Caco-2 (cell line): ENCODE data around the gene AK2. TPM values are rescaled to one million over a fixed set of nuclear protein-coding genes. Genes with fewer than 3 reads are reported as not detected.

Source experiments
- BruUV-seq: library from RNA; stranded (reverse); fragments of 400-500 nt; replicated peaks from 2 replicates; lab custom pipeline; 2021; lab: Mats Ljungman, UMichigan
- CTCF ChIA-PET: fragments of 300-600 bp; sonication (Branson Sonifier 250); formaldehyde crosslinking; loops from one replicate; lab custom pipeline; 2022; ENCODE audit warnings: antibody characterized with exemption; lab: Charles Lee
- POLR2A ChIA-PET: fragments of 300-600 bp; sonication (Branson Sonifier 250); formaldehyde crosslinking; loops from one replicate; lab custom pipeline; 2022; ENCODE audit warnings: antibody characterized with exemption; lab: Charles Lee
- DNase-seq, 2 experiments: peaks; one replicate each; pipeline versions ENCODE4 v3.0.0 to v3.0.0-alpha.2; 2020 to 2022
- H3K27me3 ChIP-seq: replicated peaks from 2 replicates; pipeline ENCODE4 v1.6.0; 2011; ENCODE audit warnings: low read length; ENCODE audit not compliant: control insufficient read depth, insufficient read depth
- H3K36me3 ChIP-seq: 2 replicates; pipeline ENCODE4 v1.5.1; 2011; ENCODE audit warnings: low read length; ENCODE audit not compliant: control insufficient read depth, insufficient read depth
- H3K4me1 ChIP-seq: fragments of 250-450 bp; sonication (Bioruptor Pico); 2 replicates; pipeline ENCODE4 v1.5.1; 2020; ENCODE audit warnings: mild to moderate bottlenecking
- H3K4me3 ChIP-seq: 2 replicates; pipeline ENCODE4 v1.5.1; 2011; ENCODE audit warnings: low read depth, mild to moderate bottlenecking, control low read depth, low read length
- H3K9me3 ChIP-seq: fragments of 250-450 bp; sonication (Bioruptor Pico); 2 replicates; pipeline ENCODE4 v1.5.1; 2020; ENCODE audit warnings: mild to moderate bottlenecking, moderate library complexity
- H3K27ac Mint-ChIP-seq: one replicate; pipeline ENCODE4 v1.8.0; 2022; ENCODE audit warnings: mixed read lengths; ENCODE audit not compliant: unreplicated experiment
- H3K27me3 Mint-ChIP-seq: one replicate; pipeline ENCODE4 v1.8.0; 2022; ENCODE audit warnings: mixed read lengths; ENCODE audit not compliant: insufficient read depth, unreplicated experiment
- H3K36me3 Mint-ChIP-seq: one replicate; pipeline ENCODE4 v1.8.0; 2022; ENCODE audit warnings: mild to moderate bottlenecking, mixed read lengths; ENCODE audit not compliant: insufficient read depth, unreplicated experiment
- H3K4me1 Mint-ChIP-seq: one replicate; pipeline ENCODE4 v1.8.0; 2022; ENCODE audit warnings: low read depth, mixed read lengths; ENCODE audit not compliant: unreplicated experiment
- H3K4me3 Mint-ChIP-seq: one replicate; pipeline ENCODE4 v1.8.0; 2022; ENCODE audit warnings: mild to moderate bottlenecking, moderate library complexity, mixed read lengths; ENCODE audit not compliant: unreplicated experiment
- H3K9me3 Mint-ChIP-seq: one replicate; pipeline ENCODE4 v1.8.0; 2022; ENCODE audit warnings: mixed read lengths; ENCODE audit not compliant: unreplicated experiment
- intact Hi-C: fragments of 100-400 bp; cut with micrococcal nuclease; formaldehyde crosslinking; loops from one replicate; pipeline ENCODE4 v1.10.0; 2022; ENCODE audit not compliant: unreplicated experiment
- total RNA-seq: library from RNA; stranded (reverse); gene quantifications from 2 replicates; pipeline ENCODE4 v1.2.3, GENCODE V29; 2022
- TF ChIP-seq, protein P1 (sequence below), 2 experiments: fragments of 200-600 bp in 1 of 2; IDR thresholded peaks; 1 replicate in 1 of 2; 2 replicates in 1 of 2; pipeline versions ENCODE4 v1.5.1 to v1.8.0; 2011 to 2022; ENCODE audit warnings: antibody characterized with exemption in 1 of 2, control low read depth in 1 of 2, inconsistent platforms in 1 of 2, low read depth in 1 of 2, low read length in 1 of 2, mild to moderate bottlenecking in 1 of 2, moderate library complexity in 1 of 2; ENCODE audit not compliant: insufficient read depth in 1 of 2, severe bottlenecking in 1 of 2, unreplicated experiment in 1 of 2

AK2 gene
- total RNA-seq, 1 experiment from 2014 or later = 127 TPM

GRCh38 chr1:32958827-32959226, 77.9 kb downstream of the AK2 start:
- Mint-ChIP-seq H3K27me3 (no peaks in the 10 kb centered on the region), H3K4me1 (peaks cover 6% of the 10 kb centered on the region), H3K27ac (no peak overlapping the region), H3K4me3 (no peak overlapping the region), H3K36me3 (peaks cover 20% of the 10 kb centered on the region), H3K9me3 (no peaks in the 10 kb centered on the region)
- Histone ChIP-seq H3K4me1 (0 out of 2 replicates have a peak, but pooled peaks cover 7% of the 10 kb centered on the region), H3K27me3 (no peaks in the 10 kb centered on the region), H3K36me3 (no peaks in the 10 kb centered on the region), H3K9me3 (no peaks in the 10 kb centered on the region), H3K4me3 (no peak overlapping the region)
- no peak for DNase-seq
- BruUV-seq = no TSS peak
- POLR2A ChIA-PET = no interaction called here
- TF ChIP-seq, protein P1, sequence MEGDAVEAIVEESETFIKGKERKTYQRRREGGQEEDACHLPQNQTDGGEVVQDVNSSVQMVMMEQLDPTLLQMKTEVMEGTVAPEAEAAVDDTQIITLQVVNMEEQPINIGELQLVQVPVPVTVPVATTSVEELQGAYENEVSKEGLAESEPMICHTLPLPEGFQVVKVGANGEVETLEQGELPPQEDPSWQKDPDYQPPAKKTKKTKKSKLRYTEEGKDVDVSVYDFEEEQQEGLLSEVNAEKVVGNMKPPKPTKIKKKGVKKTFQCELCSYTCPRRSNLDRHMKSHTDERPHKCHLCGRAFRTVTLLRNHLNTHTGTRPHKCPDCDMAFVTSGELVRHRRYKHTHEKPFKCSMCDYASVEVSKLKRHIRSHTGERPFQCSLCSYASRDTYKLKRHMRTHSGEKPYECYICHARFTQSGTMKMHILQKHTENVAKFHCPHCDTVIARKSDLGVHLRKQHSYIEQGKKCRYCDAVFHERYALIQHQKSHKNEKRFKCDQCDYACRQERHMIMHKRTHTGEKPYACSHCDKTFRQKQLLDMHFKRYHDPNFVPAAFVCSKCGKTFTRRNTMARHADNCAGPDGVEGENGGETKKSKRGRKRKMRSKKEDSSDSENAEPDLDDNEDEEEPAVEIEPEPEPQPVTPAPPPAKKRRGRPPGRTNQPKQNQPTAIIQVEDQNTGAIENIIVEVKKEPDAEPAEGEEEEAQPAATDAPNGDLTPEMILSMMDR (IDR thresholded peaks at IDR 0.05; ENCODE audit: insufficient read depth in 1 of 2, low read depth in 1 of 2, low read length in 1 of 2, severe bottlenecking in 1 of 2, unreplicated experiment in 1 of 2) = no peak
- intact Hi-C loops = no loop called here
- CTCF ChIA-PET = no interaction called here

Other genes starting within 250 kb of the AK2 start
- 177 and 184 TPM in 2 replicates for gene YARS1, start 219.5 kb downstream of the AK2 start, total RNA-seq
- 23.8 and 32.8 TPM in 2 replicates for gene S100PBP, start 219.2 kb downstream of the AK2 start, total RNA-seq
- gene FNDC5, start 166.0 kb downstream of the AK2 start, total RNA-seq = 0.67 and 1.1 TPM in 2 replicates
- 0.53 TPM in 1 of 2 replicates, not detected in the other for gene HPCA, start 150.4 kb downstream of the AK2 start, total RNA-seq
- gene TMEM54, start 135.5 kb downstream of the AK2 start, total RNA-seq = 48.1 and 50.1 TPM in 2 replicates
- 13.9 and 14.5 TPM in 2 replicates for gene RNF19B, start 72.1 kb downstream of the AK2 start, total RNA-seq
- gene AZIN2, start 44.3 kb upstream of the AK2 start, total RNA-seq = 1.5 and 2.3 TPM in 2 replicates
- 2.4 and 2.5 TPM in 2 replicates for gene TRIM62, start 145.2 kb upstream of the AK2 start, total RNA-seq
- 23.2 and 26.9 TPM in 2 replicates for gene ZNF362, start 219.6 kb upstream of the AK2 start, total RNA-seq